HG03135 (cell line): Measurements from ENCODE around the gene NUP205.

Experiments
- ATAC-seq: cut with Tn5 transposase; IDR thresholded peaks from one replicate; pipeline ENCODE4 v1.9.1; 2021; ENCODE audit warnings: mild to moderate bottlenecking, moderate library complexity; ENCODE audit not compliant: unreplicated experiment

NUP205 gene

GRCh38 chr7:135557455-135558336, at the start of gene NUP205:
NUP205 (plus strand) TSS chr7:135557917; CDS start chr7:135557945, 28 bp downstream.
- peak; percentile 76 for ATAC-seq

- no peak for ATAC-seq
Observed at GRCh38 chr7:135508883-135509588, 48.7 kb upstream of the NUP205 start.

- ATAC-seq = no peak
Observed at GRCh38 chr7:135509589-135509838, 48.2 kb upstream of the NUP205 start.

GRCh38 chr7:135509839-135510591, 47.7 kb upstream of the NUP205 start, which contains the start of gene CNOT4:
CNOT4 (minus strand) TSS chr7:135510102; CDS start chr7:135438331, 71,771 bp downstream.
- peak; percentile 95 for ATAC-seq

- ATAC-seq = no peak
Observed at GRCh38 chr7:135510592-135511183, 47.0 kb upstream of the NUP205 start.

GRCh38 chr7:135512135-135512887, 45.4 kb upstream of the NUP205 start:
- ATAC-seq = peak; percentile 44

GRCh38 chr7:135514856-135515255, 42.9 kb upstream of the NUP205 start:
- no peak for ATAC-seq

GRCh38 chr7:135517060-135517459, 40.7 kb upstream of the NUP205 start:
- no peak for ATAC-seq

- no peak for ATAC-seq
Observed at GRCh38 chr7:135518748-135519147, 39.0 kb upstream of the NUP205 start.

GRCh38 chr7:135519233-135519688, 38.5 kb upstream of the NUP205 start:
- ATAC-seq = no peak

- no peak for ATAC-seq
Observed at GRCh38 chr7:135519871-135520270, 37.8 kb upstream of the NUP205 start.

GRCh38 chr7:135522509-135522908, 35.2 kb upstream of the NUP205 start:
- ATAC-seq = no peak

GRCh38 chr7:135523146-135523545, 34.6 kb upstream of the NUP205 start:
- ATAC-seq = no peak

- ATAC-seq = no peak
Observed at GRCh38 chr7:135525426-135525825, 32.3 kb upstream of the NUP205 start.

GRCh38 chr7:135527025-135527424, 30.7 kb upstream of the NUP205 start:
- no peak for ATAC-seq

GRCh38 chr7:135536150-135536549, 21.6 kb upstream of the NUP205 start:
- no peak for ATAC-seq

- ATAC-seq = no peak
Observed at GRCh38 chr7:135537453-135537852, 20.3 kb upstream of the NUP205 start.

- no peak for ATAC-seq
Observed at GRCh38 chr7:135537905-135538304, 19.8 kb upstream of the NUP205 start.

GRCh38 chr7:135538376-135538775, 19.3 kb upstream of the NUP205 start:
- no peak for ATAC-seq

- no peak for ATAC-seq
Observed at GRCh38 chr7:135539629-135540028, 18.1 kb upstream of the NUP205 start.
